Loucy (cell line): ENCODE results near the gene MAP1LC3A.

ENCODE experiments used
- H2AFZ ChIP-seq: fragments of 200-600 bp; sonication (generic); 2 replicates; pipeline ENCODE4 v1.6.0; 2016; ENCODE audit warnings: antibody characterized with exemption, mild to moderate bottlenecking, low read length, moderate library complexity
- H3F3A ChIP-seq: fragments of 200-600 bp; 2 replicates; pipeline ENCODE4 v1.6.0; 2016; ENCODE audit warnings: antibody characterized with exemption, low read depth, mild to moderate bottlenecking
- H3K27me3 ChIP-seq: fragments of 200-600 bp; sonication (generic); 2 replicates; pipeline ENCODE4 v1.6.1; 2014; ENCODE audit warnings: low read length, mild to moderate bottlenecking; ENCODE audit not compliant: insufficient read depth, poor library complexity, severe bottlenecking
- H3K36me3 ChIP-seq: fragments of 200-600 bp; sonication (generic); 2 replicates; pipeline ENCODE4 v1.6.1; 2016; ENCODE audit warnings: low read length; ENCODE audit not compliant: insufficient read depth
- H3K4me1 ChIP-seq: fragments of 200-600 bp; sonication (generic); 2 replicates; pipeline ENCODE4 v1.5.1; 2014; ENCODE audit warnings: low read length, mild to moderate bottlenecking; ENCODE audit not compliant: insufficient read depth, poor library complexity, severe bottlenecking
- H3K4me2 ChIP-seq: fragments of 200-600 bp; sonication (generic); 2 replicates; pipeline ENCODE4 v1.6.0; 2014; ENCODE audit warnings: antibody characterized with exemption, low read length, low read depth, mild to moderate bottlenecking; ENCODE audit not compliant: poor library complexity, severe bottlenecking
- H3K4me3 ChIP-seq: fragments of 200-600 bp; sonication (generic); 2 replicates; pipeline ENCODE4 v1.5.1; 2014; ENCODE audit warnings: low read length, mild to moderate bottlenecking, mixed read lengths; ENCODE audit not compliant: poor library complexity, severe bottlenecking
- H3K79me2 ChIP-seq: fragments of 200-600 bp; sonication (generic); 2 replicates; pipeline ENCODE4 v1.6.1; 2014; ENCODE audit warnings: low read length; ENCODE audit not compliant: insufficient read depth
- H3K9ac ChIP-seq: fragments of 200-600 bp; sonication (generic); 2 replicates; pipeline ENCODE4 v1.6.0; 2014; ENCODE audit warnings: mild to moderate bottlenecking, low read depth, low read length, moderate library complexity; ENCODE audit not compliant: poor library complexity, severe bottlenecking
- H3K9me2 ChIP-seq: fragments of 200-600 bp; sonication (generic); replicated peaks from 2 replicates; pipeline ENCODE4 v1.6.1; 2016; ENCODE audit warnings: low read depth, low read length, mixed read lengths
- H3K9me3 ChIP-seq: fragments of 200-600 bp; sonication (generic); 2 replicates; pipeline ENCODE4 v1.6.1; 2014; ENCODE audit warnings: mild to moderate bottlenecking, antibody characterized with exemption, low read length, low read depth; ENCODE audit not compliant: insufficient read depth
- H4K20me1 ChIP-seq: fragments of 200-600 bp; sonication (generic); 2 replicates; pipeline ENCODE4 v1.6.0; 2014; ENCODE audit warnings: antibody characterized with exemption, low read length, mild to moderate bottlenecking; ENCODE audit not compliant: insufficient read depth, poor library complexity, severe bottlenecking
- CTCF ChIP-seq: fragments of 200-600 bp; sonication (generic); conservative IDR thresholded peaks from 2 replicates; pipeline ENCODE4 v1.5.1; 2014; ENCODE audit warnings: mild to moderate bottlenecking, antibody characterized with exemption, low read length
- EZH2phosphoT487 ChIP-seq: fragments of 200-600 bp; IDR thresholded peaks from 2 replicates; pipeline ENCODE4 v1.6.1; 2018; ENCODE audit warnings: antibody characterized with exemption, mild to moderate bottlenecking, moderate library complexity, borderline replicate concordance

Gene MAP1LC3A

GRCh38 chr20:34575271-34575670 is 16.8 kb downstream of the MAP1LC3A start:
- Histone ChIP-seq H3K9me2 (no peaks in the 10 kb centered on the region), H3K9me3 (no peaks in the 10 kb centered on the region), H3K79me2 (no peaks in the 10 kb centered on the region), H4K20me1 (no peaks in the 10 kb centered on the region), H3F3A (no peaks in the 10 kb centered on the region), H3K9ac (no peak overlapping the region), H2AFZ (no peak overlapping the region), H3K4me2 (no peak overlapping the region), H3K4me1 (peaks cover 10% of the 10 kb centered on the region), H3K36me3 (peaks cover 9% of the 10 kb centered on the region; the same call in 1 of the 2 replicates), H3K4me3 (no peak overlapping the region), H3K27me3 (no peaks in the 10 kb centered on the region)
- no peak for TF ChIP-seq EZH2phosphoT487

GRCh38 chr20:34575756-34576155 is 17.2 kb downstream of the MAP1LC3A start:
- Histone ChIP-seq H3K9ac (no peak overlapping the region), H3K4me2 (no peak overlapping the region), H3K79me2 (no peaks in the 10 kb centered on the region), H3K4me3 (no peak overlapping the region), H3K4me1 (peaks cover 10% of the 10 kb centered on the region), H3K9me2 (no peaks in the 10 kb centered on the region), H3K36me3 (peaks cover 11% of the 10 kb centered on the region; the same call in 1 of the 2 replicates), H3F3A (no peaks in the 10 kb centered on the region), H3K27me3 (no peaks in the 10 kb centered on the region), H3K9me3 (no peaks in the 10 kb centered on the region), H2AFZ (no peak overlapping the region), H4K20me1 (no peaks in the 10 kb centered on the region)
- no peak for TF ChIP-seq CTCF
- TF ChIP-seq EZH2phosphoT487 = no peak

GRCh38 chr20:34577061-34577460 is 18.5 kb downstream of the MAP1LC3A start:
- Histone ChIP-seq H3K9me2 (no peaks in the 10 kb centered on the region), H3K27me3 (no peaks in the 10 kb centered on the region), H3K9ac (no peak overlapping the region), H3K36me3 (peaks cover 18% of the 10 kb centered on the region; the same call in 1 of the 2 replicates), H4K20me1 (no peaks in the 10 kb centered on the region), H2AFZ (no peak overlapping the region), H3K4me1 (no peaks in the 10 kb centered on the region), H3F3A (no peaks in the 10 kb centered on the region), H3K79me2 (no peaks in the 10 kb centered on the region), H3K9me3 (no peaks in the 10 kb centered on the region), H3K4me2 (no peak overlapping the region), H3K4me3 (no peak overlapping the region)
- TF ChIP-seq EZH2phosphoT487 = no peak
- TF ChIP-seq CTCF = no peak

- H3F3A ChIP-seq = no peaks in the 10 kb centered on the region
- TF ChIP-seq CTCF (no peak), EZH2phosphoT487 (no peak)
- H3K36me3 ChIP-seq = peaks cover 18% of the 10 kb centered on the region; the same call in 1 of the 2 replicates
- no peaks in the 10 kb centered on the region for H4K20me1 ChIP-seq
- no peaks in the 10 kb centered on the region for H3K9me3 ChIP-seq
- no peak overlapping the region for H3K4me2 ChIP-seq
- H3K9ac ChIP-seq = no peak overlapping the region
- H3K27me3 ChIP-seq = no peaks in the 10 kb centered on the region
- H3K4me3 ChIP-seq = no peak overlapping the region
- H3K79me2 ChIP-seq = no peaks in the 10 kb centered on the region
- H3K9me2 ChIP-seq = no peaks in the 10 kb centered on the region
- H3K4me1 ChIP-seq = no peaks in the 10 kb centered on the region
- H2AFZ ChIP-seq = no peak overlapping the region
Observed at GRCh38 chr20:34578025-34578424, 19.5 kb downstream of the MAP1LC3A start.
